HCT116 (cell line): Measurements from ENCODE around the gene CHPT1.

Source experiments
- CTCF ChIP-seq, 3 experiments: fragments of 200-600 bp in 1 of 3; sonication (generic) in 1 of 3; IDR thresholded peaks in 2 of 3; conservative IDR thresholded peaks in 1 of 3; 2 replicates each; pipeline ENCODE4 v1.5.1; 2012 to 2017; ENCODE audit warnings: low read depth in 2 of 3, low read length in 2 of 3, antibody characterized with exemption in 1 of 3, borderline replicate concordance in 1 of 3, control low read depth in 1 of 3, mild to moderate bottlenecking in 1 of 3, mixed read lengths in 1 of 3, mixed run types in 1 of 3, moderate library complexity in 1 of 3; ENCODE audit not compliant: insufficient read depth in 1 of 3
- EZH2 ChIP-seq: fragments of 200-600 bp; sonication (generic); IDR thresholded peaks from 2 replicates; pipeline ENCODE4 v1.6.1; 2017; ENCODE audit warnings: antibody characterized with exemption, mixed run types
- POLR2A ChIP-seq: IDR thresholded peaks from 2 replicates; pipeline ENCODE4 v1.7.0; 2011; ENCODE audit warnings: borderline replicate concordance; ENCODE audit not compliant: insufficient read depth, insufficient read length; ENCODE audit errors: extremely low read depth
- POLR2AphosphoS5 ChIP-seq: IDR thresholded peaks from 2 replicates; pipeline ENCODE4 v1.6.1; 2011; ENCODE audit warnings: mild to moderate bottlenecking, low read depth, low read length, moderate library complexity

DNA sequence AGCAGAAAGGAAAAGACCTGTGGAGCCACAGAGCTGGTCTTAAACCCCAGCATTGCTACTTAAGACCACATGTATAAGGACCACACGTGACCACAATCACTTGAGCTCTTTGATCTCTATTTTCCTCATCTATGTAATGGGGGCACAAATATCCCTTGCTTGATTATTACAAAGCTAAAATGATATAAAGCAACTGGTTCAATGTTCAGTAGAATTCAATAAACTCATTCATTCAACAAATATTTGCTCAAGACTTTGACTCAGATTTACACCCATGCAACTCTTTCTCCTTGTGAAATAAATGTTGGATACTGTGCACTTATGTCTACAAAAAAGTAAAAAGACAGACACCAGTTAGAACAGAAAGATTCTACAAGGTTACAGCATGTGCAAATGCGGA is 21.9 kb upstream of the CHPT1 start:
- TF ChIP-seq POLR2AphosphoS5, result no peak
- TF ChIP-seq POLR2A, result no peak
- no peak for TF ChIP-seq CTCF (IDR thresholded peaks at IDR 0.05 in 2 of 3, conservative IDR thresholded peaks at IDR 0.05 in 1 of 3; ENCODE audit: borderline replicate concordance in 1 of 3, insufficient read depth in 1 of 3, low read depth in 2 of 3, low read length in 2 of 3)
- no peak for TF ChIP-seq EZH2
